K562 (cell line): ENCODE data around the gene PLEKHH3. TPM values are rescaled to one million over a fixed set of nuclear protein-coding genes. Genes with fewer than 3 reads are reported as not detected.

Source experiments
- ATF6 ChIP-seq: sonication (generic); formaldehyde crosslinking; IDR thresholded peaks from 2 replicates; pipeline ENCODE4 v1.4.0; 2020; ENCODE audit warnings: mild to moderate bottlenecking, missing genetic modification reagents
- GMEB1 ChIP-seq: fragments of 250-450 bp; sonication (Bioruptor Pico); IDR thresholded peaks from 2 replicates; pipeline ENCODE4 v1.4.0; 2020; ENCODE audit warnings: mild to moderate bottlenecking
- HDAC1 ChIP-seq, 2 experiments: fragments of 450-650 bp; IDR thresholded peaks; 2 replicates each; pipeline ENCODE4 v1.6.1; 2016 to 2017; ENCODE audit warnings: inconsistent platforms in 1 of 2, mild to moderate bottlenecking in 1 of 2, moderate library complexity in 1 of 2
- MITF ChIP-seq: IDR thresholded peaks from 2 replicates; pipeline ENCODE4 v1.6.1; 2014; ENCODE audit warnings: antibody characterized with exemption
- NKRF ChIP-seq: fragments of 450-650 bp; IDR thresholded peaks from 2 replicates; pipeline ENCODE4 v1.6.1; 2016; ENCODE audit warnings: borderline replicate concordance
- PATZ1 ChIP-seq: fragments of 250-450 bp; sonication (Bioruptor Pico); IDR thresholded peaks from 2 replicates; pipeline ENCODE4 v1.5.0; 2020; ENCODE audit warnings: mild to moderate bottlenecking, borderline replicate concordance
- PCBP1 ChIP-seq: fragments of 200-400 bp; formaldehyde crosslinking; IDR thresholded peaks from 2 replicates; pipeline ENCODE4 v1.6.1; 2018; ENCODE audit warnings: mild to moderate bottlenecking, low read depth, low read length; ENCODE audit not compliant: poor library complexity, severe bottlenecking
- PTRF ChIP-seq: fragments of 450-650 bp; IDR thresholded peaks from 2 replicates; pipeline ENCODE4 v1.6.1; 2016; ENCODE audit warnings: mild to moderate bottlenecking, missing genetic modification characterization, missing compliant biosample characterization
- ZBTB12 ChIP-seq: fragments of 250-450 bp; sonication (Bioruptor Pico); IDR thresholded peaks from 2 replicates; pipeline ENCODE4 v1.4.0; 2020
- ZNF41 ChIP-seq: fragments of 250-450 bp; sonication (Bioruptor Pico); conservative IDR thresholded peaks from 2 replicates; pipeline ENCODE4 v1.4.0; 2020; ENCODE audit warnings: mild to moderate bottlenecking
- ZNF518B ChIP-seq: fragments of 250-450 bp; sonication (Bioruptor Pico); IDR thresholded peaks from 2 replicates; pipeline ENCODE4 v1.5.0; 2021; ENCODE audit warnings: mild to moderate bottlenecking, moderate library complexity
- polyA plus RNA-seq, 8 experiments: library from polyadenylated mRNA; depleted of rRNA in 4 of 8; stranded (reverse) in 5 of 8; unstranded in 3 of 8; fragments of >200 nt; fragmentation: Nextera tagmentation in 2 of 8; fragmentation: Illumina TruSeq in 1 of 8; extraction: Ambion mirVana in 2 of 8; extraction: Trizol in 1 of 8; gene quantifications; 2 replicates each; pipeline versions ENCODE4 v1.2.1 to v1.2.3, GENCODE V29; 2011 to 2014; ENCODE audit warnings: inconsistent platforms in 1 of 8, missing spikeins in 1 of 8
- total RNA-seq, 7 experiments: library from RNA; depleted of rRNA in 6 of 7; stranded (reverse); fragments of >200 nt in 6 of 7; fragmentation: Illumina TruSeq in 2 of 7; extraction: Trizol in 2 of 7; gene quantifications; 2 replicates each; pipeline versions ENCODE4 v1.2.1 to v1.2.3, GENCODE V29; 2011 to 2021; ENCODE audit warnings: low replicate concordance in 1 of 7

The PLEKHH3 gene
- total and polyA plus RNA-seq, 9 of the 15 experiments (the other 6 are each of a cell fraction or from before 2014, with no cell fraction given), result 0.58 to 34.5 (median 5.0) TPM

GRCh38 chr17:42679492-42680330 lies 2.9 kb upstream of the PLEKHH3 start (continued):
- TF ChIP-seq ZNF518B (CRISPR knock-in tag), result no peak
- no peak for TF ChIP-seq NKRF
- TF ChIP-seq HDAC1 (IDR thresholded peaks at IDR 0.05), result no peak
- TF ChIP-seq ZBTB12 (CRISPR knock-in tag), result no peak
- no peak for TF ChIP-seq ZNF41 (CRISPR knock-in tag)
- no peak for TF ChIP-seq PATZ1 (CRISPR knock-in tag)
- TF ChIP-seq PTRF (tag), result no peak
- TF ChIP-seq ATF6 (CRISPR knock-in tag), result peak; percentile 94
- peak; percentile 75 for TF ChIP-seq GMEB1 (CRISPR knock-in tag)
- TF ChIP-seq MITF, result no peak
- TF ChIP-seq PCBP1, result peak; percentile 66
